ENCODE data around the gene ZNF225. TPM values are rescaled to one million over a fixed set of nuclear protein-coding genes. Genes with fewer than 3 reads are reported as not detected.
"Not testable (repeated sequence)": the region's sequence is repeated elsewhere in the genome, so short reads cannot be mapped to it uniquely, and the experiment has no call there.

ZNF225 gene
- total RNA-seq, 1 donor from 2014 or later: 3.7 TPM

GRCh38 chr19:44156475-44156874 lies 43.3 kb downstream of the ZNF225 start:
- no peaks in the 10 kb centered on the region for H3K4me1 ChIP-seq
- TF ChIP-seq POLR2A (IDR thresholded peaks at IDR 0.05) (no peak), POLR2AphosphoS5 (IDR thresholded peaks at IDR 0.05; ENCODE audit: insufficient read depth in 1 of 2, low read depth in 1 of 2) (no peak), CTCF (IDR thresholded peaks at IDR 0.05) (no peak)
- H3K27ac ChIP-seq: no peak overlapping the region
- peaks cover 6 to 73% of the 10 kb centered on the region in 2 donors for H3K36me3 ChIP-seq
- intact Hi-C loops (cut with DNase I): no loop called here
- H3K4me3 ChIP-seq: no peak overlapping the region
- H3K27me3 ChIP-seq: no peaks in the 10 kb centered on the region
- peaks cover 48% of the 10 kb centered on the region for H3K9me3 ChIP-seq
- DNase-seq (ENCODE audit: extremely low spot score in 2 of 2): no peak

- Histone ChIP-seq H3K4me1 (peaks cover 16% of the 10 kb centered on the region), H3K27ac (no peak overlapping the region), H3K36me3 (peaks cover 0 to 30% of the 10 kb centered on the region in 2 donors), H3K9me3 (peaks cover 10% of the 10 kb centered on the region), H3K27me3 (no peaks in the 10 kb centered on the region), H3K4me3 (no peak overlapping the region)
- no peak for TF ChIP-seq CTCF (IDR thresholded peaks at IDR 0.05)
- TF ChIP-seq POLR2A (IDR thresholded peaks at IDR 0.05): no peak
- TF ChIP-seq POLR2AphosphoS5 (IDR thresholded peaks at IDR 0.05; ENCODE audit: insufficient read depth in 1 of 2, low read depth in 1 of 2): no peak
- DNase-seq (ENCODE audit: extremely low spot score in 2 of 2): no peak
- intact Hi-C loops (cut with DNase I): no loop called here
These were observed 50.6 kb downstream of the ZNF225 start for GRCh38 chr19:44163789-44164188.

GRCh38 chr19:44164327-44164672 lies 51.1 kb downstream of the ZNF225 start:
- Histone ChIP-seq H3K4me3 (peak overlapping the region; percentile 59 to 79), H3K9me3 (peaks cover 7% of the 10 kb centered on the region), H3K4me1 (peaks cover 16% of the 10 kb centered on the region), H3K27me3 (no peaks in the 10 kb centered on the region), H3K36me3 (peaks cover 0 to 33% of the 10 kb centered on the region in 2 donors), H3K27ac (peak overlapping the region; percentile 84)
- TF ChIP-seq POLR2AphosphoS5 (IDR thresholded peaks at IDR 0.05; ENCODE audit: insufficient read depth in 1 of 2, low read depth in 1 of 2): no peak
- TF ChIP-seq CTCF (IDR thresholded peaks at IDR 0.05): no peak
- no peak for TF ChIP-seq POLR2A (IDR thresholded peaks at IDR 0.05)
- intact Hi-C loops (cut with DNase I): no loop called here
- no peak for DNase-seq (ENCODE audit: extremely low spot score in 2 of 2)

DNA sequence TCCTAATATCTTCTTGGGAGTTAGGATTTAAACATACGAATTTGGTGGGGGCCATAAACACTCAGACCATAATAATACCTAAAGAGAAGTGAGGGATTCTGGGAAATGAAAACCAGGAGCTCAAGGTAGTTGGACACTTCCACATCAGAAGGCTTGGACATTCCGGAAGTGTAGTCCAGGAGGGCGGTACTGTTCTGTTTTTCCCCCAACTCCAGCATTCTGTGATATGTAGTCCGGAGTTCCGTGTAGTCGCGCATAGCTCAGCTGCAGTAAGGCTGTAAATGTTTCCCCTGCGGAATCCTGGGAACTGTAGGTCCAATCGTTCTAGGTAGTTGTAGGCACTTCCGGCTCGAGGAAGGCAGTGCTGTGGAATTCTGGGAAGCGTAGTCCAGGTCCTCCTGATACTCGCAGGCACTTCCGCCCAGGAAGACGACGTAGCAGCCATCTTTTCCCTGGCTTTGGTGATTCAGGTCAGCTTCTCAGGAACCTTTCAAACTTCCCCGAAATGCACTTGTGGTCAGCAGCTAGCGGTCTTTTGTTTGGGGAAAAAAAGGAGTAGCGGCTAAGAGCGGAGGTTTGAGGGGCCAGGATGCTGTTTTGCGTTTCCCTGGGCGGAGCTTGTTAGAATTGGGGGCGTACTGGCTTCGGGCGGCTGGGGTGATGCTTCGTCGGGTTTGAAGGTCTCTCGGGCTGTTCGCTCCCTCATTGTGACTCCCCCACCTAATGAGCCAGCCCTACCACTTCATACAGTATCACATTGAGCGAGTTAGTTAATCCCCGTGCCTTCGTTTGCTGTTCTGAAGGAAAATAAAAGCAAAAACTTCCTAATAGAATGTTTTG lies 51.7 kb downstream of the ZNF225 start, which contains the start of gene ZNF226:
TSS of gene ZNF226 (plus strand) at position 428 of the 840 bp plus-strand sequence. CDS start 4,981 bp downstream, outside the sequence.
- peak within 1 kb of the TSS; percentile 59 to 79 for H3K4me3 ChIP-seq
- H3K36me3 ChIP-seq: peaks cover 2 to 39% of the 10 kb centered on the region in 2 donors
- peak in 1 of 2 donors; percentile 93 for DNase-seq (ENCODE audit: extremely low spot score in 2 of 2)
- no peak for TF ChIP-seq POLR2A (IDR thresholded peaks at IDR 0.05)
- TF ChIP-seq POLR2AphosphoS5 (IDR thresholded peaks at IDR 0.05; ENCODE audit: insufficient read depth in 1 of 2, low read depth in 1 of 2): peak; percentile 21 to 98
- TF ChIP-seq CTCF (IDR thresholded peaks at IDR 0.05): no peak
- peak within 1 kb of the TSS; percentile 84 for H3K27ac ChIP-seq
- H3K4me1 ChIP-seq: peaks cover 16% of the 10 kb centered on the region
- peaks cover 8% of the 10 kb centered on the region for H3K9me3 ChIP-seq
- intact Hi-C loops (cut with DNase I): no loop called here
- no peaks in the 10 kb centered on the region for H3K27me3 ChIP-seq

GRCh38 chr19:44170660-44171059 lies 57.5 kb downstream of the ZNF225 start:
- DNase-seq (ENCODE audit: extremely low spot score in 2 of 2); H3K4me3 ChIP-seq; intact Hi-C loops (cut with DNase I); H3K27me3 ChIP-seq; H3K27ac ChIP-seq; H3K4me1 ChIP-seq: not testable (repeated sequence)
- Histone ChIP-seq H3K36me3 (peaks cover 29 to 97% of the 10 kb centered on the region in 2 donors), H3K9me3 (peaks cover 54% of the 10 kb centered on the region)
